Transverse colon (tissue), 3 donors: ENCODE measurements around the gene LPCAT1.

ENCODE experiments used
- EP300 ChIP-seq: sonication (generic); formaldehyde crosslinking; IDR thresholded peaks from one replicate; pipeline ENCODE4 v1.6.1; 2017; ENCODE audit warnings: antibody characterized with exemption, low read depth
- POLR2A ChIP-seq: fragments of 450-650 bp; IDR thresholded peaks from one replicate; pipeline ENCODE4 v1.6.1; 2016; ENCODE audit warnings: antibody characterized with exemption, mild to moderate bottlenecking, moderate library complexity
- TF ChIP-seq, protein P1 (sequence below), 5 experiments: fragments of 200-600 bp in 3 of 5; fragments of 450-650 bp in 2 of 5; sonication (generic) in 3 of 5; IDR thresholded peaks; 1 replicate in 2 of 5; 2 replicates in 3 of 5; pipeline ENCODE4 v1.5.1; 2016 to 2017; ENCODE audit warnings: antibody characterized with exemption in 5 of 5, inconsistent platforms in 3 of 5, mild to moderate bottlenecking in 2 of 5, moderate library complexity in 1 of 5

DNA sequence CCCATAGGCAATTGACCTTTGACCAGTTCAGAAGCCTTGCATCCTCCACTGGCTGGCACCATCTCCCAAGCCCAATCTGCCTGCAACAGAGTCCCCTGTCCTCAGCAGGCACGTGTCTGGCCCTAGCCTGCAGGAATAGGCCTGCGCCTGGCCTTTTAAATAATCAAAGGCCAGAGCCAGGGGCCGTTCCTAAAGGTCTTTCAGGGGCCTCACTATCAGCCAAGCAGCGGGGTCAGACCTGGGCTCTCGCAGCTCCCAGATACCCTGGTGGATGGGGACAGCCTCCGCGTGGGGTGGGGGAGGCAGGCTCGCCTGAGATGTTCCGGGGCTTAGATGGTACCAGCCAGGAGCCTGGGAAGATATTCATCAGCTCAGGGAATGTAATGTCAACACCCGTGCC lies 111.1 kb downstream of the LPCAT1 start:
- TF ChIP-seq, protein P1, sequence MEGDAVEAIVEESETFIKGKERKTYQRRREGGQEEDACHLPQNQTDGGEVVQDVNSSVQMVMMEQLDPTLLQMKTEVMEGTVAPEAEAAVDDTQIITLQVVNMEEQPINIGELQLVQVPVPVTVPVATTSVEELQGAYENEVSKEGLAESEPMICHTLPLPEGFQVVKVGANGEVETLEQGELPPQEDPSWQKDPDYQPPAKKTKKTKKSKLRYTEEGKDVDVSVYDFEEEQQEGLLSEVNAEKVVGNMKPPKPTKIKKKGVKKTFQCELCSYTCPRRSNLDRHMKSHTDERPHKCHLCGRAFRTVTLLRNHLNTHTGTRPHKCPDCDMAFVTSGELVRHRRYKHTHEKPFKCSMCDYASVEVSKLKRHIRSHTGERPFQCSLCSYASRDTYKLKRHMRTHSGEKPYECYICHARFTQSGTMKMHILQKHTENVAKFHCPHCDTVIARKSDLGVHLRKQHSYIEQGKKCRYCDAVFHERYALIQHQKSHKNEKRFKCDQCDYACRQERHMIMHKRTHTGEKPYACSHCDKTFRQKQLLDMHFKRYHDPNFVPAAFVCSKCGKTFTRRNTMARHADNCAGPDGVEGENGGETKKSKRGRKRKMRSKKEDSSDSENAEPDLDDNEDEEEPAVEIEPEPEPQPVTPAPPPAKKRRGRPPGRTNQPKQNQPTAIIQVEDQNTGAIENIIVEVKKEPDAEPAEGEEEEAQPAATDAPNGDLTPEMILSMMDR (IDR thresholded peaks at IDR 0.05), result no peak
- TF ChIP-seq EP300 (no peak), POLR2A (no peak)
